GM18517 (cell line): ENCODE measurements around the gene SRRM5.

ENCODE experiments used
- ATAC-seq: cut with Tn5 transposase; IDR thresholded peaks from one replicate; pipeline ENCODE4 v1.9.1; 2021; ENCODE audit warnings: mild to moderate bottlenecking, moderate library complexity; ENCODE audit not compliant: unreplicated experiment

Gene SRRM5

GRCh38 chr19:43662487-43662886, 50.6 kb downstream of the SRRM5 start:
- no peak for ATAC-seq

- no peak for ATAC-seq
These were observed 52.1 kb downstream of the SRRM5 start for GRCh38 chr19:43664018-43664417.
